Stimulated activated CD4-positive, alpha-beta T cell treated with anti-CD3 and anti-CD28 coated beads, Interleukin-2, amount 100 ng/mL, for 4 hours (primary cell): Measurements from ENCODE around the gene SPACA7.

Experiments used
- DNase-seq: peaks from one replicate; pipeline ENCODE4 v3.0.0-alpha.2; 2020; ENCODE audit warnings: low read depth

SPACA7 gene

DNA sequence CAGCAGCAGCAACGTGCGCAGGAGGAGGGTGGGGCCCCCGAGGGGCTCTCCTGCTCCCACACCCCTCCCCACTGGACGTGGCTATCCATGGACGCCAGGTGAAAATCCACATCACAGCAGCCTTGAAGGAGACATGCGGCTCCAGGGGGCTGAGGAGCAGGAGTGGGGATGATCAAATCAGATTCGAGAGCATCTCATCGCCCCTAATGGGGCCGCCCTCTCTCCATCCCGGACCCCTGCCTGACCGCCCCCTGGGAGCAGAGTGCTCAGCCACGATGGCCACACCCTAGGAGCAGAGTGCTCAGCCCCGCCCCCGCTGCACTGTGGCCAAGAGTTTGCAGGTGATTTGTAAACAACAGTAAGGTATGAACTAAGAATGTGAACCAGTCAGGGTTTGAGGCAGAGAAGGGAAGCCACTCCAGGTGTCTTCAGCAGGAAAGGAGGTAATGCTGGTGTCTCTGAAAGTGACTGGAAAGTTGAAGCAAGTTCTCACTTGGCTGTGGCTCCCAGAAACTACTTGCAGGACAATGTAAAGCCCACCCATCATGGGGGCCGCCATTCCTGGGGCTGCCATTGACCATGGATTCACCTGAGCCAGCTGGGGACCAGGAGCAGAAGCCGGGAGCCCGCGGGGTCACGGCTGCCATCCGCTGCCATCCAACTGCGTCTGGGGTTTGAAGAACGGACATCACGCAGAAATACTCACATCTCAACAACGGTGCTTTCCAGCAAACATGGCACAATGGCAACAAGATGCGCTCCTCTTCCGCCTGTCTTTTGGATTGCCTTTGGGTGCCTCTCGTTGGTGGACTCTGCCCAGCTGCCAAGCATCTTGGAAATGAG lies 71.8 kb downstream of the SPACA7 start:
- DNase-seq, result no peak

DNA sequence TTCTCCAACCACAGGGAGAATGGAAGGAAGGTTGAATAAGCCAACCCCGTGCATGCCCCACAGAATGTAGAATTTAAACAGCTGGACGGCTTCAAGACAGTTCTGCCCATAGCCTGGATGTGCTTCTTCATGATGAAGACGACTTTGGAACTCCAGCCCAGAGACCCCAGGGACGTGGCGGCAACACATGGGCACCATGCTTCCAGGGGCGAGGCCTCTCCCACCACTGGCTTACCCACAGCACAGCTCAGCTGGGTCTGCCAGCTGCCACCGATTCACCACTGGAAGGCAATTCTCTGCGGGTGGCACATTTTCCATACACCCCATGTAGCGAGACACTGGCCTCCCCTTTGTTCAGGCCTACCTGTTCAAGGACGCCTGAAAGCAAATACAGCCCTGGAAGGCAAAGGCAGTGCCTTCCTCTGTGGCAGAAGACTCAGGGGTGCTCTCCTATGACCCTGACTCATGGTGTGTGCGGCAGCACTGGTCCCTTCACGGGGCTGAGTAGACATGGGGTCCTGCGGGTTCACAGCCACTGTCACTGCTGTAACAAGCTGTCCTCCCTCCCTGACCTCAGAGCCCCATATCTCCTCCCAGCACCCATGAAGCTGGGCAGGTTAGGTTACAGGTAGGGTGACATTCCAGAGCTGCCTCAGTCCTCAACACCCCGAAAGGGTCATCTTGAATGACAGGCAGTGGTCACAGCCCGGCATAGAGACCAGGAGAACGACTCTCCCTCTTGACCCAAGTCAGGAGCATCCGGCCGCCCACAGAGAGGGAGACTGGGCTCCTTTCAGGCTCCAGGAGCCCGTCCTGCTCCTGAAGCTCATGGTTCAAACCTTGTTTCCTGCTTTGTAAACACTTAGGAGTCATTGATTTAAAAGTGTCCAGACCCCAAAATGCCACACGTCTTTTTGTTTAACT lies 72.7 kb downstream of the SPACA7 start:
- DNase-seq, result no peak

DNA sequence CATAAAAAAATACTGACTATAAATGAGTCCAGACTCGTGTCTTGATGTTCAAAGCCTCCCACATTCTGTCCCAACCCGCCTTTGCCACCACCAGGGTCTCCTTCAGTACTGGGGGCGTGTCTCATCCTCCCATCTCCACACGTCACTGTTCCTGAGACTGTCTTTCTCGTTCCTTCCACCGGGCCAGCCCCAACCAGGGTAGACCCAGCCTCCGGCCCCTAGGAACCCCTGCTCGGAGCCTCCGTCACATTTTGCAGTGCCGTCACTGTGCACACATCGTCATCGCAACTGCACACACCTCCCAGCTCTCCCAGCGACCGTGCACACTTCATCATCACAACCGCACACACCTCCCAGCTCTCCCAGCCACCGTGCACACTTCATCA lies 73.4 kb downstream of the SPACA7 start:
- no peak for DNase-seq

DNA sequence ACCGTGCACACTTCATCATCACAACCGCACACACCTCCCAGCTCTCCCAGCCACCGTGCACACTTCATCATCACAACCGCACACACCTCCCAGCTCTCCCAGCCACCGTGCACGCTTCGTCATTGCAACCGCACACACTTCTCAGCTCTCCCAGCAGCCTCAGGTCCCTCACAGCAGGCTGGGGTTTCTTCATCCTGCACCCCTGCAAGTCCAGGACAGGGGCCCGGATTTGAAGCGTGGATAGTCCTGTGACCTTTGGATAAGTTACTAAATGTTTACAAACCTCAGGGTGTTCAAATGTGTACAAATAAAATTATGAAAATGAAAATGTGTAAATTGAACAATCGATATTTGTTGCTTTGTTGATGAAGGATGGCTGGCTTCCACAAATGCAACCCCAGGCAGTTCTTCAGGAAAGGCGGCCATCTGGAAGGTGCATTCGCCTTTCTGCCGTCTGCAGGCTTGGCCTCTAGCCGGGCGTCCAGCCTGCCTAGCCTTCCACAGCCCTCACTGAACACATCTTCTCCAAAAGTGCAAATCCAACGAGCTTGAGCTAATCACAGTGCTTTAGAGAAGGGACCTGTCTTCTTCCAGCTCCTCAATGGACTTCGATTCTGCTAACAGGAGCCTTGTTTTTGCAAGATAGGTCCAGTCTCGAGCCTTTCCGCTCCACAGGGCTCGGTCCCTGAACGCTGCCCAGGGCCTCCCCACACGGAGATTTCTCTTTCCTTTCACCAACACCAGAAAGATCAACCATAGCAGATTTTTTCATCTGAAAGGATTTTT lies 74.2 kb downstream of the SPACA7 start:
- DNase-seq, result no peak

DNA sequence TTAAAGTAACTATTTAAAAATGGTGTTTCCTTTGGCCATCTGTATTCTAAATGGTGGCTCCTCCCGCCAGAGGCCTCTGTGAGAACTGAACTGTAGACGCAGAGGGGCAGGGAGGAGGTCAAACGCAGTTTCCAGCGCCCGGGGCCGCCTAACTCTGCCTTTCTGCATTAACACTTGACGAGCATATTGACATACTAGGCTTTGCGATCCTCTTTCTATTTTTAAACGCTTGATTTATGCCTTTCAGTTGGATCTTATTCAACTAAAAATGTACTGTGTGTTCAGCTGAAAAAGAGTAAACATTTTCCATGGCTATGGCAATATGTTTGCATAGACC lies 74.7 kb downstream of the SPACA7 start:
- DNase-seq, result no peak

DNA sequence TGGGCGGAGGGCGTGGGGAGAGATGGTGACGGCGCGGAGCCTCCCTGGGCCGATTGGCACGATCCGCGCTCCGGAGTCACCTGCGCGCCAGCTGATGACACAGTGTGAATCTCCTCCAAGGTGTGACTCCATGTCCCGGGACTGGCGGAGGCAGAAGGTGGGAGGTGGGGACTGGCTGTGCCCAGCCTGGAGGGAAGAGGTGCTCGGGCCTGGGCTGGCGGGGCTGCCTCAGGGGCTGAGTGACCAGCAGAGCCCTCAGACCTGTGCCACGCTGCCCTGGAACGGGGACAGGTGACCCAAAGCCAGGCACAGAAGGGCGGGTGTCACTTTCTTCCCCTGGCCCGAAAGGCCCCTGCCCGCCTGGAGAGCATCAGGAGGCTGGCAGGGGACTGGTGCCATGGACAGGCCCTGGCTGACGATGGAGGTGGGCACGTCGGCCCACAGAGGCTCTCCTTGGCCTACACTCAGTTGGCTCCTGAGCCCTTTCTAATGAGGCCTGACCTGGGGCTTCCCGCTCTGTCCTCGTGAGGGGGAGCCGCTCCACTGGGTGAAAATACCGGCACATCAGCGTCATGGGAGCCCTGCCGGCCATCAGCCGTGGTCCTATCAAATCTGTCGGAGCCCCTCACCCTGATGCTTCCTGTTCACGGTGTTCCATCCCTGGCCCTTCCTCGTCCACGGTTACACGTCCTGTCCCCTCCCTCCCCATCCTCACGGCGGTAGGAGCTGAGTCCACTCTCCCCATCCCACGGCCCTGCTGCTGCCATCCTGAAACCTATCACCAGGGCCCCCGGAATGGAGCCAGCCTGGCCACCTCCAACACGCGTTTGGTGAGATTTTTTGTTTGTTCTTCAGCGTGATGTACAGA lies 75.6 kb downstream of the SPACA7 start:
- DNase-seq, result no peak

DNA sequence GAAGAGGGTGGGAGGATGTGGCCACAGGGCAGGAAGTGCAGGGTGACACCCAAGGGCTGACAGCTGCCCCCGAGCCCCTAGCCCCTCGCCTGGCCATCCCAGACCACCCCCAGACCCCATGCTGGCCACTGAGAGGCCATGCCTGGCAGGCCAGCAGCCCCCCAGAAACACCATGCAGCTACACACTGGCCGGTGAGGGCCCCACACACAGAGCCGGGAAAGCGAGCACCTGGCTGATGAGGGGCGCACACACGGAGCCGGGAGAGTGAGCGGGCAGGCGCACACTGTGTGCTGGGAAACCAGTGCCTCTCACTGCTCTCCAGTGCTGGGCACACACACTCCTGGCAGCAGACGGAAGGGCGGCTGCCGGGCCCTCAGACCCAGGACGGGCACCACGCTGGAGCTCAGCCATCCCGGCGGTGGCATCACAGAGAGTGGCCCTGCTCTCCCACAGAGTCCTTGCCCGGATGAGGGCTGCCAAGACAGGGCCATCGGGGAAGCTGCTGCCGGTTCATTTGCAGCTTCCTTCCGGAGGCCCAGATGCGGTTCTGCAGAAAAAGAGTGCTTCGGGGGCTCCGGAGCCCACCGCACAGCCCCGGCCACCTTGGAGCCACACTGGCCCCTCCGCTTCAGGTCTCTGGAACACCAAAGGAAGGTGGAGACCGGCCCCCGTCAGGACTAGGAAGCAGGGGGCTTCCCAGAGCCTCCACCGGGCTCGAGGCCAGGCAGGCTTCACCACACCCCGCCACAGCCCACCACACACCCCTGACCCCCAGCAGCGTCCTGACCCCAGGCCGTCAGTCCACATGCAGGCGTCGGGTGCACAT lies 76.4 kb downstream of the SPACA7 start:
- DNase-seq, result no peak

DNA sequence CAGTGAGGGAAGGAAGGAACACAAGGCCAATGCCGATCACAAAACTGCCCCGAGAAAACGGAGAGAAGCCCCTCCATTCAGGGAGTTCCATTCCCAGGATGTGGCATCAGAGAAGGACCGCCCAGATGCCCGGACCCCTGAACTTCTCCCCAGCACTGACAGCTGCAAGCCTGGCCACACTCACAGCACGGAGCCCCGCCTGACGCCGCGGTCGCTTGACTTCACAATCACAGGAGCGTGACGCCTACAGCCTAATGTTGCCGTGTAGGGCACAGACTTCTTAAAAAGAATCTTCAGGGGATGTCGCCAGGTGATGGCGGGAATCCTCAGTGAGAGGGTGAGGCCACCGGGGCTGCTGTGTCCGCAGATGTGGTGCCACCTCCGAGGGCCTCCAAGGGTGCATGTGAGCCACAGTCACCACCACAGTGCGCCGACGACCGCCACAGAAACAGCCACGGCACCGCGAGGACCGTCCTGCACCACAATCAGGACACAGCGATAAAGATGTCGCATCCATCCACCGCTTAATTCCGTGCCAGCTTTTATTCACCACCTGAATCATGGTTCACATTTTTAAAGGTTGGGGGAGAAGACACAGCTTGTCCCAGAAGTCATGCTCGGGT lies 77.2 kb downstream of the SPACA7 start:
- DNase-seq, result no peak

DNA sequence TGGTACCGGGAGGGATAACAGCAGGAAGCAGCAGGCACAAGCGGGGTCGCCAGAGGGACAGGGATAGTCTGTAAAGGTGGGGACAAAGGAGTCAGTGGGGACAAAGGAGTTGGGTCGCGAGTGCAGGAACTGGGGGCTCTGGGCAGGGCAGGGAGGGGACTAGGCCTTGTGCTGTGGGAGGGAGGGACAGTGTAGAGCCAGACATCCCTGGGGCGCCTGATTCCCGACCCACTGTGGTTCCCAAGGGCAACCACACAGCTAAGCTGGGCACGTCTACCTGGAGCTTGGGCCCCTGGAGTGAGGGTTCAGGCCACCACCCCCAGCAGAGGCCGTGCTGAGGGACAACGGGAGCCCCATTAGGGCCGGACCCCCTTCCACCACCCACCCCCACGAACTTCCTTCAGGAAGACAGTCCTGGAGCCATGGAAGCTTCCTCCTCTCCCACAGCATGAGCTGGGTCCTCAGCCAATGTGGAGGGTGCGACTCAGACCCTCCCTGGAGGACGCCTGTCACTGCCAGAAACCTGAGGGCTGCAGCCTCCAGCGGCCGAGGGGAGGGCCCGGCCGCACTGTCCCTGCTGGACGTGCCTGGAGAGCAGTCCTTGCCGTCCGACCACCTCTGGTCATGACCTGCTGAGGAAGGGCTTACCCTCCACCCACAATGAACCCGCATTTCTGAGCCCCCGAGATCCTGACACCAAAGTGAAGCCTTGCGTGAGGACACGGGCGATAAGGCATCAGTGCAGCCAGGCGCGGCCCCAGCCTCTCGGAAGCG lies 77.9 kb downstream of the SPACA7 start:
- DNase-seq, result no peak

DNA sequence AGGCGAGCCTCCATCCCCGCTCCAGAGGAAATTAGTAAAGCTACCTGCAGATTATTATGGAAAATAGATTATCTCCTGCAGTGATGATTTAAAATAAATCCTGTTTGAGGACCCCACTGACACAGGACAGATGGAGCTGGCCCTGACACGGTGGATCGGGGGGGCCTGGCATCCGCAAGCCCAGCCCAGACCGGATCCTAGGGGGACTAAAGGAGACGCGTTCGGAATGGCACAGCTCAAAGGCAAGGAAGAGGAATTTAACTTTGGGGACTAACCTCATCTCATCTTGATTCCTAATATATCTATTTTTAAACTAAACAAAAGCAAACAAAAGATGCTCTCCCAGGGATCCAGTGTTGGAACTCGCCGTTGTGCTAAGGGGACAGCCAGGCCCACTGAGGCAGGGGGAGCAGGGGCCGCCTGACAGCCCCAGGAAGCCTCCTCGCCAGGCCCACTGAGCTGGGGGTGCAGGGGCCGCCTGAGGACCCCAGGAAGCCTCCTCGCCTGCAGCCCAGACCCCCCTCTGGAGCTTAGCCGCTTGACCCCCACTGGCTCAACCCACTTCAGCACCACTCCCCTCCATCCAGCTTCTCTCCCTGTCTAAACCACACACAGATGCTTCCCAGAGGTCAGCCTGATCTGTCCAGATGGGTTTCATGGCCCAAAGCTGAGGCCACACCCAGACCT lies 78.6 kb downstream of the SPACA7 start:
- no peak for DNase-seq

DNA sequence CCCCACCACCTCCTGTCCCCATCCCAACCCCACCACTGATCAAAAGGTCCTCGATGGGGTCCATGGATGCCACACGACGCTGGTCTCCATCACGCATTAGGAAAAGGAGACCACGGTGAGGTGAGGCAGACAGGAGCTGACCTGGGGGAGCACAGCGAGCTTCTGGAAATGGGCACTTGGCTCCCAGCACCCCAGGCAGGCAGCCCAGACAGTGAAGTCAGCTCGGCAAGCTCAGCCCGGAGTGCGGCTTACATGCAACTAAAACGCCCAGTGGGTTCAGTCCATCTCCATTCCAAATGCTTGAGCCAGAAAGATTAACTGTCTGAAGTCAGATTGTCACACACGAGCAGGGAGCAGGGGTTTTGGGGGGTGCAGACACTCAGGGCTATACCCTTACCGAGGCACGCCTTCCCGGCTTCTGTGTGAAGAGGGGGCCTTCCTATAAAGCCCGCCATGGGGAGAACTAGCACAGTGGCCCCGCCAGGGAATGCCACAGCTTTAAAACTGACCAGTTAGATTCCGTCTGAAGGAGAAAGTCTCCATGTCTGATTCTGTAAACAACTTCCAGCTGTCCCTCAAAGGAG lies 79.4 kb downstream of the SPACA7 start:
- no peak for DNase-seq

DNA sequence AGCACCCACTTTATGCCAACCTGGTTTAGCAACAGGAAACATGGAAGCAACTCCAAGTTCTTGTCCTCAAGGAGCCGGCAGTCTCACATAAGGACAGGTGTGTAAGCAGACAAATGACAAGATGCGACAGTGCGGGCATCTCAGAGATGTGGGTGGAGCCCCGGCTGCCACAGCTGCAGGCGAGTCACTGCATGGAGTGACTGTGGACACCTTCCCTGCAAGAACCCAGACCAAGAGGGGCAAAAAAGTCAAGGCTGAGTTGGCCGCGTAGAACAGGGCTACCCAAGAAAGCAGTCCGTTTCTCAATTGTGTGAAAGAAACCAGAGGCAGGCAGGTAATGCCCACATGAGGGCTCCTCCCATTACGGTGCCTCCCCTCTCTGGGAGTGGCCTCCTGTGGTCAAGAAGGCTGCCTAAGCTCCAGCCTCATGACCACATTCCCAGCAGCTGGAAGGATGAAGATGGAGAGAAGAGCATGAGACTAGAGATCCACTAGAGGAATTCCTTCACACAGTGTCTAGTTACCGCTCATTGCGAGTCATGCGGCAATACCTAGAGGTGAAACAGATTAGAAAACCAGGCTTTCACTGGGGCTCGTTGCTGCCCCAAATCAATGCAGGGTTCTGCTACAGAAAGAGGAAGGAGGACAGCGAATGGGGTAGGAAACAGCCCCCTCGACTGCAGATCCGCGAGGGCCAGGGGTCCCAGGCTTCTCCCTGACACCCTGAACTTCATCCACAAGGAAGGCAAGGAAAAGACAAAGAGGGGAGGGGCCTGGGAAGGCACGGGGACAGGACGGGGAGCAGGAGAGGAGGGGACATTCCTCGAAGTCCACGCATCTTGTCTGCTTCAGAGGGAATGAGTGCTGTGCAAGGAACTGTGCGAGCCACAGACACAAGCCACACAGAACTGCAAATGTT lies 80.2 kb downstream of the SPACA7 start:
- DNase-seq, result no peak

DNA sequence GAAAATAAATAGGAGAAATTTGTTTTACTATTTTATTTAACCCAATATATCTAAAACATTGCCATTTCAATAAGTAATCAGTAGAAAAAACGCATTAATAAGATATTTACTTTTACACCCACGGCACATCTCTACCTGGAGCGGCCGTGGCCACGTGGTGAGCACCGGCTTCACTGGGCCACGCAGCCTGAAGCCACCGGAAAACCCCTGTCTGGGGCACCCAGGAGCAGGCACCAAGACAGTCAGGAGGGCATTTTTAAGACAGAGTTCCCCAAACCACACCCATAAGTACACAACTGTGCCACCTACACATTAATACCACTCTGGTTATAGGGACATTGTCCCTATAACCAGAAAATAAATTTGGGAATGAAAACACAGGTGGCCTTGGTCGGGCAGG lies 80.9 kb downstream of the SPACA7 start:
- DNase-seq, result no peak

DNA sequence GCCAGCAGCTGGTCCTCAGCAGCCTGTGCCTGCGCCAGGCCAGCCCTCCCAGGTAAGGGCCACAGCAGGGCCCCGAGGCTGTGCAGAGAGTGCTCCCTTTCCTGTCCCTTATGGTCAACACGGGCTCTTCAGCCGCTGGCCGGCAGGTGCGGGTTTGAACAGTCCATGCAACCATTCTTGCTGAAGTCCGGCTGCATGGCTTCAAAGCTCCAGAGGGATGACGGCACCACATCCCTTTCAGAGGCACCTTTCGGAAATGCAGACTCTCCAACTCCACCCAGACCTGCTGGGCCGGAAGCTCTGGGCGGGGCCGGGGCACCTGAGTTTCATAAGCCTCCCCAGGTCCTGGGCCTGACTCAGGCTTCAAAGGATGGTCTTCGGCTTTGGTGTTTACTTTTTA lies 81.3 kb downstream of the SPACA7 start:
- DNase-seq, result no peak

DNA sequence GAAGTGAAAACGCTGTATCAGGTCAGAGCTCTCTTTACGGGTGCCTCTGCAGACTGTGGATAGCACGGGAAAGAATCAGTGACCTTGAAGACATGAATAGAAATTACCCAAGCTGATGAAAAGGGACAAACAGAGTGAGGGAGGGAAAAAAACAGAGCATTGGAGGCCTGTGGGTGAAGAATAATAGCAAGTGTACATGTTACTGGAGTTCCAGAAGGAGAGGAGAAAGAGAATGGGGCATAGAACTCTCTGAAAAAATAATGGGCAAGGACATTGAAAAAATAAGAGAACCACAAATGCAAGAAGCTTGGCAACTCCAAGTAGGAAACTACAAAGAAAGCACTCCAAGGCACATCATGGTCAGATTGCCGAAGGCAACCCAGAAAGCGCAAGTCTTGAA lies 86.3 kb downstream of the SPACA7 start:
- no peak for DNase-seq

DNA sequence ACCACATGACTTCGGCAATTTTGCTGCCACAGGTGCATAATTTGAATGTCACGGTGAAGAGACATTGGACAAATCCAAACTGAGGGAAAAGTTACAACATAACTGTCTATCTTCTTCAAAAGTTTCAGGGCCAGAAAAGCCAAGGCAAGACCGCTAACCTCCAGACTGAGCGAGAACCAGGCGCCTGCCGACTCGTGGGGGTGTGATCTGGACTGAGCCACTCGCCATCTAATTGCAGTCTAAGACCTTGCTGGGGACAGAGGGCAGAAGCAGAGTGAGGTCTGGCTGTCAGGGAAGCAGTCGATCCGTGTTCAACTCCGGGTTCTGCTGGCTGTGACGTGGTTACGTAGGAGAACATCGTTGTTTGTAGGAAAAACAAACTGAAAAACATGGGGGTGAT lies 88.6 kb downstream of the SPACA7 start:
- no peak for DNase-seq
